Heart right ventricle (tissue), 16 donors: ENCODE results near the gene IARS2. TPM values are rescaled to one million over a fixed set of nuclear protein-coding genes. Genes with fewer than 3 reads are reported as not detected.

Experiments used
- ATAC-seq, 8 donors: fragments of 200-7000 bp; cut with Tn5 transposase; one replicate each; pipeline ENCODE4 v1.9.1; 2020; ENCODE audit warnings: mild to moderate bottlenecking in 8 of 8, moderate library complexity in 8 of 8, moderate number of reproducible peaks in 1 of 8
- DNase-seq, 2 donors: peaks; one replicate each; pipeline ENCODE4 v3.0.0-alpha.2; 2020
- H3K27ac ChIP-seq, 10 donors: fragments of 200-600 bp; sonication (generic) in 2 of 10; one replicate each; pipeline versions ENCODE4 v1.5.0 to v1.8.0; 2020 to 2022; ENCODE audit warnings: mild to moderate bottlenecking in 3 of 10
- H3K27me3 ChIP-seq, 7 donors: fragments of 200-600 bp; one replicate each; pipeline ENCODE4 v1.8.0; 2021 to 2022; ENCODE audit warnings: mild to moderate bottlenecking in 2 of 7
- H3K36me3 ChIP-seq, 9 donors: fragments of 200-600 bp; sonication (generic) in 1 of 9; one replicate each; pipeline versions ENCODE4 v1.5.0 to v1.8.0; 2020 to 2022; ENCODE audit warnings: mild to moderate bottlenecking in 2 of 9
- H3K4me1 ChIP-seq, 9 donors: fragments of 200-600 bp; sonication (generic) in 1 of 9; one replicate each; pipeline versions ENCODE4 v1.5.0 to v1.8.0; 2020 to 2022; ENCODE audit warnings: mild to moderate bottlenecking in 4 of 9
- H3K4me3 ChIP-seq, 10 donors: fragments of 200-600 bp; sonication (generic) in 2 of 10; one replicate each; pipeline versions ENCODE4 v1.5.0 to v1.8.0; 2020 to 2022; ENCODE audit warnings: mild to moderate bottlenecking in 7 of 10, moderate library complexity in 2 of 10
- H3K9me3 ChIP-seq, 11 donors: fragments of 200-600 bp in 10 of 11; sonication (generic) in 2 of 11; one replicate each; pipeline versions ENCODE4 v1.5.0 to v1.8.0; 2013 to 2022; ENCODE audit warnings: mild to moderate bottlenecking in 2 of 11, control low read depth in 1 of 11, moderate library complexity in 1 of 11
- CTCF ChIP-seq, 9 donors: fragments of 200-600 bp; sonication (generic) in 2 of 9; IDR thresholded peaks; one replicate each; pipeline versions ENCODE4 v1.5.0 to v1.8.0; 2021 to 2022; ENCODE audit warnings: antibody characterized with exemption in 9 of 9, mild to moderate bottlenecking in 5 of 9, moderate library complexity in 1 of 9
- WGBS, 2 donors: extraction: QIAGEN DNeasy Blood & Tissue Kit; methylation state at CpG; one replicate each; pipeline ENCODE4 v1.1.7; 2013; ENCODE audit warnings: inconsistent platforms in 1 of 2; 5-methylcytosine and 5-hydroxymethylcytosine counted together
- intact Hi-C, 10 donors: fragments of 100-400 bp; cut with DNase I; formaldehyde crosslinking; loops; one replicate each; pipeline versions ENCODE4 v1.11.1 to v1.14.2; 2022
- polyA plus RNA-seq, 2 donors: library from polyadenylated mRNA; stranded (reverse); fragments of 200-250 nt; gene quantifications; one replicate each; pipeline ENCODE4 v1.2.3, GENCODE V29; 2013
- total RNA-seq, 10 donors: library from RNA; stranded (reverse); fragmentation: NEBNext Ultra II Directional in 3 of 10; extraction: Animal tissue kit (Norgen Biotek cat#: 25700) in 3 of 10; gene quantifications; one replicate each; pipeline versions ENCODE4 v1.2.1 to v1.2.4, GENCODE V29; 2021 to 2023
- donor health status: Arrhythmogenic right ventricular cardiomyopathy.
- donor health status: ischemic (EF 13 %, LVEDD 7.1; RV severe dilation, severe dysfunction).
- donor health status: healthy with polysubstance abuse.
- donor health status: DM: no; HTN: yes; CAD: no.
- donor health status: DM: no; HTN: no; CAD: no.
- donor health status: ischemic (EF 25% LVEDD 6.9; RV normal size, moderate dysfunction).
- donor health status: ischemic (EF 25% LVEDD 5.7; RV mildly dilated, moderate dysfunction).
- donor health status: healthy.
- donor health status: DM: yes; HTN: yes; CAD: no.
- donor health status: Ischemic cardiomyopathy.
- donor health status: ischemic (EF 35%, LVEDD 5.7; RV mildly dilated, moderate dysfunction).
- donor health status: nonischemic (EF 11% LVEDD 7.7; RV severe dilation, severe dysfunction).
- donor health status: DM: yes; HTN: yes; CAD: no.
- donor health status: PGD.
- donor health status: ischemic (EF 29% LVEDD 5.4; RV normal size, mild dysfunction).
- donor health status: nonischemic (EF 23%, LVEDD 6.1; RV moderate dilation, normal function).

IARS2 gene
- total and polyA plus RNA-seq, 12 donors: 12.1 to 91.9 (median 80.1) TPM

DNA sequence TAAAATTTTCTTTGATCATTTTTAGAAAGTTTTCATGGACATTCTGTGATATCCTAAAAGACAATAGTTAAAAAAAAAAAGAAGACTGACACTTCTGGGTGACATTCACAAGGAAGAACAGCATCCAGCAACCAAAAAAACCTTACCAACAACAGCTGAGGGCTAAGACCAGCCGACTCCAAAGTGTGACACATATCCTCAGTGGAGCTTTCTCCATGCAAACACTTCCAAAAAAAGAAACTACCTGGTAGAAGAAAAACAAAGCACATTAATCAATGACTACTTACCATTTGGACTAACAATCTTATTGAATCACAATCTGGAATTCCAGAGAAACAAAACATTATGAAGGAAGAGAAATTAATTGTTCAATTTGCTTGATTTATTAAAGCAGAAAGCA is 88.2 kb downstream of the IARS2 start:
- intact Hi-C loops: no loop called here

DNA sequence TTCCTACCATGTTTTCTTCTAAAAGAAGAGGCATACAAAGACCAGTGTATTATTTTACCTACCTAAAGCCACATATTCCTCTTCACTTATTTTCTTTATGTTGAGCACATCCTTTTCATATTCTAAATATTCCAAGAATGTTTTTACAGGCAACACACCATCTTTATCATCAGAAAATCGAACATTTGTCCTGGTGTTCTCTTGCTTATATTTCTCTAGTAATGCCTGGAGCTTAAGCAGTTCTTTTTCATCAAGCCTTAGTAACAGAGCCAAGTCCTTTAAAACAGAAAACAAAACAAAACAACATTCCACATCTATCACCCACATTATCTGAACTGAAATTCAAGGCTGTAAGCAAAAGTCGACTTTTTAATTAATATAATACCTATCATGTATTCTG is 88.7 kb downstream of the IARS2 start:
- WGBS, 2 donors: 75 to 80% methylated on average over 2 of the region's 2 CpGs
- H3K4me3 ChIP-seq: no peak overlapping the region
- TF ChIP-seq CTCF (IDR thresholded peaks at IDR 0.05): no peak
- H3K9me3 ChIP-seq: peaks cover 0 to 10% (median 0%) of the 10 kb centered on the region in 11 donors
- H3K27me3 ChIP-seq: no peaks in the 10 kb centered on the region
- ATAC-seq (no peak), DNase-seq (no peak)
- H3K27ac ChIP-seq: no peak overlapping the region
- H3K4me1 ChIP-seq: no peaks in the 10 kb centered on the region
- H3K36me3 ChIP-seq: peaks cover 0 to 97% (median 14%) of the 10 kb centered on the region in 9 donors
- intact Hi-C loops: no loop called here

More for the DNA sequence above, 88.2 kb downstream of the IARS2 start:
- no peaks in the 10 kb centered on the region for H3K27me3 ChIP-seq
- WGBS, 2 donors: 49 to 59% methylated on average over 1 of the region's 1 CpG
- peaks cover 0 to 10% (median 0%) of the 10 kb centered on the region in 11 donors for H3K9me3 ChIP-seq
- DNase-seq (no peak), ATAC-seq (no peak)
- no peaks in the 10 kb centered on the region for H3K4me1 ChIP-seq
- H3K4me3 ChIP-seq: no peak overlapping the region
- H3K27ac ChIP-seq: no peak overlapping the region
- H3K36me3 ChIP-seq: peaks cover 0 to 97% (median 14%) of the 10 kb centered on the region in 9 donors
- TF ChIP-seq CTCF (IDR thresholded peaks at IDR 0.05): no peak

DNA sequence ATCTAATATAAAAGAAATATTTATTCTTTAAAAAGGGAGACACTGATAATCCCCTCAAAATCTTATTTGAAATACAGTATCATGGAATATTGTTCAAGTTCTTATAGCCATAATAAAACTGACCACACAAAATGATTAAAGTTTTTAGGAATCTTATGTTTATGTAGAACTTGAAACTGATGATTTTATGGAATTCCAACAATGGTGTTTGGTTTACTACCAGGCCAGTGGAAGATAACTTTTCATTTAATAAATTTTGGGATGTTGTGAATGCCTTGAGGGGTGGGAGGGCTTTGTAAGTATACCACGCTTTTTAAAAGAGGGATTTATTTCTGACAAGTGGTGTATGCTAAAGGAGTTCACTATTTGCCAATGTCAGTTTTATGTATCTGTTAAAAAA is 90.6 kb downstream of the IARS2 start:
- H3K27ac ChIP-seq: no peak overlapping the region
- DNase-seq (no peak), ATAC-seq (no peak)
- peaks cover 0 to 2% (median 0%) of the 10 kb centered on the region in 11 donors for H3K9me3 ChIP-seq
- peaks cover 0 to 100% (median 27%) of the 10 kb centered on the region in 9 donors for H3K36me3 ChIP-seq
- WGBS, 2 donors: 97% methylated on average over 1 of the region's 1 CpG
- no peak for TF ChIP-seq CTCF (IDR thresholded peaks at IDR 0.05)
- no peaks in the 10 kb centered on the region for H3K4me1 ChIP-seq
- intact Hi-C loops: no loop called here
- no peak overlapping the region for H3K4me3 ChIP-seq
- H3K27me3 ChIP-seq: no peaks in the 10 kb centered on the region

GRCh38 chr1:220186752-220187151 is 92.8 kb downstream of the IARS2 start:
- no peak for DNase-seq
- Histone ChIP-seq H3K36me3 (peaks cover 0 to 100% (median 22%) of the 10 kb centered on the region in 9 donors), H3K27me3 (no peaks in the 10 kb centered on the region), H3K4me1 (no peaks in the 10 kb centered on the region), H3K9me3 (no peaks in the 10 kb centered on the region), H3K4me3 (no peak overlapping the region), H3K27ac (no peak overlapping the region)
- 95 to 97% methylated on average over 2 of the region's 2 CpGs for WGBS, 2 donors
- TF ChIP-seq CTCF (IDR thresholded peaks at IDR 0.05): no peak
- no peak for ATAC-seq
- intact Hi-C loops: no loop called here
